GM12878 (cell line): ENCODE results near the gene GPR155. TPM values are rescaled to one million over a fixed set of nuclear protein-coding genes. Genes with fewer than 3 reads are reported as not detected.

ENCODE experiments used
- ATAC-seq: fragments of 200-7000 bp; cut with Tn5 transposase; 3 replicates; pipeline ENCODE4 v1.9.1; 2020; ENCODE audit warnings: mild to moderate bottlenecking, moderate library complexity
- BruUV-seq: library from RNA; stranded (reverse); fragments of 400-500 nt; replicated peaks from 2 replicates; lab custom pipeline; 2021; lab: Mats Ljungman, UMichigan
- CTCF ChIA-PET: fragments of 300-600 bp; sonication (Branson Sonifier 250); formaldehyde crosslinking; extraction: SDS; loops from one replicate; lab custom pipeline; 2021; ENCODE audit warnings: inconsistent platforms; lab: Yijun Ruan, JAX
- POLR2A ChIA-PET: fragments of 350-600 bp; formaldehyde crosslinking; extraction: SDS; loops from one replicate; lab custom pipeline; 2021; ENCODE audit warnings: inconsistent platforms; lab: Charles Lee
- RAD21 ChIA-PET: fragments of 300-600 bp; sonication (Branson Sonifier 250); formaldehyde crosslinking; loops from one replicate; lab custom pipeline; 2023; ENCODE audit warnings: antibody characterized with exemption; ENCODE audit not compliant: unreplicated experiment; lab: Charles Lee
- SMC1A ChIA-PET: fragments of 300-600 bp; sonication (Branson Sonifier 250); formaldehyde crosslinking; loops from one replicate; lab custom pipeline; 2023; ENCODE audit not compliant: unreplicated experiment, uncharacterized antibody; lab: Charles Lee
- DNase-seq: peaks from one replicate; pipeline ENCODE4 v3.0.0-alpha.2; 2011; ENCODE audit warnings: low read depth, low spot score
- FAIRE-seq: peaks from 3 replicates; lab custom pipeline; 2011; peaks lifted over from hg19 to GRCh38; lab: Jason Lieb, UNC
- H2AFZ ChIP-seq: 2 replicates; pipeline ENCODE4 v1.6.0; 2011; ENCODE audit warnings: low read depth, low read length, control low read depth; ENCODE audit not compliant: control insufficient read depth
- H3K27ac ChIP-seq: 2 replicates; pipeline ENCODE4 v1.5.1; 2011; ENCODE audit warnings: control low read depth; ENCODE audit not compliant: control insufficient read depth, insufficient read depth
- H3K27me3 ChIP-seq, 2 experiments: replicated peaks in 1 of 2; 2 replicates each; pipeline versions ENCODE4 v1.6.0 to v1.6.1; 2011; ENCODE audit warnings: low read length in 1 of 2; ENCODE audit not compliant: control insufficient read depth in 2 of 2, insufficient read depth in 2 of 2
- H3K36me3 ChIP-seq, 2 experiments: 2 replicates each; pipeline ENCODE4 v1.5.1; 2011; ENCODE audit warnings: low read length in 1 of 2; ENCODE audit not compliant: control insufficient read depth in 2 of 2, insufficient read depth in 2 of 2
- H3K4me1 ChIP-seq: 2 replicates; pipeline ENCODE4 v1.6.1; 2011; ENCODE audit warnings: mild to moderate bottlenecking, low read length, moderate library complexity, mixed read lengths; ENCODE audit not compliant: control insufficient read depth, insufficient read depth
- H3K4me2 ChIP-seq: 2 replicates; pipeline ENCODE4 v1.6.0; 2011; ENCODE audit warnings: control low read depth; ENCODE audit not compliant: control insufficient read depth, insufficient read depth
- H3K4me3 ChIP-seq: fragments of 200-600 bp; sonication (generic); 2 replicates; pipeline ENCODE4 v1.5.1; 2016
- H3K79me2 ChIP-seq: 2 replicates; pipeline ENCODE4 v1.6.0; 2011; ENCODE audit warnings: low read length; ENCODE audit not compliant: control insufficient read depth, insufficient read depth
- H3K9ac ChIP-seq: 2 replicates; pipeline ENCODE4 v1.8.0; 2011; ENCODE audit warnings: low read length, control low read depth, mixed read lengths; ENCODE audit not compliant: control insufficient read depth, insufficient read depth
- H3K9me3 ChIP-seq: replicated peaks from 3 replicates; pipeline ENCODE4 v1.5.1; 2011; ENCODE audit warnings: mild to moderate bottlenecking, low read length; ENCODE audit not compliant: control insufficient read depth, insufficient read depth
- H4K20me1 ChIP-seq: 2 replicates; pipeline ENCODE4 v1.6.0; 2011; ENCODE audit not compliant: control insufficient read depth, insufficient read depth
- BCL3 ChIP-seq: IDR thresholded peaks from 2 replicates; pipeline ENCODE4 v1.6.1; 2011; ENCODE audit warnings: borderline replicate concordance, low read depth, mild to moderate bottlenecking, moderate library complexity, low read length; ENCODE audit not compliant: insufficient read depth, poor library complexity, severe bottlenecking
- CHD1 ChIP-seq: IDR thresholded peaks from 2 replicates; pipeline ENCODE4 v1.6.1; 2012; ENCODE audit warnings: low read depth, low read length, improper control_type of control experiment
- IKZF2 ChIP-seq, 2 experiments: fragments of 450-650 bp; IDR thresholded peaks; 2 replicates each; pipeline ENCODE4 v1.6.1; 2017; ENCODE audit warnings: mild to moderate bottlenecking in 2 of 2, moderate library complexity in 2 of 2
- MEF2A ChIP-seq: IDR thresholded peaks from 2 replicates; pipeline ENCODE4 v1.6.1; 2011; ENCODE audit warnings: low read depth, mild to moderate bottlenecking, low read length, moderate library complexity; ENCODE audit not compliant: insufficient read depth
- PKNOX1 ChIP-seq: fragments of 450-650 bp; IDR thresholded peaks from 2 replicates; pipeline ENCODE4 v1.6.1; 2016; ENCODE audit warnings: mild to moderate bottlenecking
- PML ChIP-seq: IDR thresholded peaks from 2 replicates; pipeline ENCODE4 v1.6.1; 2012; ENCODE audit warnings: low read length, inconsistent platforms
- REST ChIP-seq: IDR thresholded peaks from 2 replicates; pipeline ENCODE4 v1.6.1; 2012; ENCODE audit warnings: mild to moderate bottlenecking, low read depth, low read length
- SMAD5 ChIP-seq: IDR thresholded peaks from 2 replicates; pipeline ENCODE4 v1.6.1; 2016; ENCODE audit warnings: antibody characterized with exemption, low read depth
- ZBTB33 ChIP-seq: fragments of 450-650 bp; IDR thresholded peaks from 2 replicates; pipeline ENCODE4 v1.6.1; 2017; ENCODE audit warnings: mild to moderate bottlenecking
- WGBS: methylation state at CpG from one replicate; pipeline ENCODE4 v1.1.6; 2016; ENCODE audit warnings: low lambda C conversion rate; ENCODE audit not compliant: insufficient replicate concordance, insufficient coverage; ENCODE audit errors: missing lambda C conversion rate; 5-methylcytosine and 5-hydroxymethylcytosine counted together
- in situ Hi-C: fragments of 300-500 bp; cut with MboI; formaldehyde crosslinking; loops from 9 replicates; pipeline ENCODE4 v1.14.3; 2018; ENCODE audit warnings: mixed read lengths
- intact Hi-C: fragments of 100-400 bp; cut with micrococcal nuclease; formaldehyde crosslinking; loops from one replicate; pipeline ENCODE4 v1.14.2; 2022; ENCODE audit not compliant: unreplicated experiment
- polyA plus RNA-seq, 11 experiments: library from polyadenylated mRNA; depleted of rRNA in 4 of 11; unstranded in 6 of 11; stranded (reverse) in 5 of 11; fragments of >200 nt; fragmentation: Nextera tagmentation in 4 of 11; fragmentation: Illumina TruSeq in 1 of 11; extraction: Ambion mirVana in 4 of 11; extraction: Trizol in 1 of 11; gene quantifications; 1 replicate in 1 of 11; 2 replicates in 10 of 11; pipeline versions ENCODE4 v1.2.1 to v1.2.3, GENCODE V29; 2011 to 2016; ENCODE audit warnings: inconsistent platforms in 2 of 11, missing spikeins in 2 of 11, low read depth in 1 of 11
- total RNA-seq, 4 experiments: library from RNA; depleted of rRNA in 3 of 4; stranded (reverse); fragments of >200 nt in 3 of 4; fragmentation: Illumina TruSeq in 1 of 4; extraction: Trizol in 1 of 4; gene quantifications; 2 replicates each; pipeline versions ENCODE4 v1.2.1 to v1.2.3, GENCODE V29; 2013 to 2021

Gene GPR155
- total and polyA plus RNA-seq, 10 of the 15 experiments (the other 5 are each of a cell fraction or from before 2014, with no cell fraction given) = 0.53 to 3.0 (median 1.5) TPM

- Histone ChIP-seq H3K27ac (no peak overlapping the region), H3K27me3 (no peaks in the 10 kb centered on the region), H3K36me3 (no peaks in the 10 kb centered on the region), H2AFZ (no peak overlapping the region), H3K4me3 (no peak overlapping the region), H3K4me2 (no peak overlapping the region), H3K9ac (no peak overlapping the region), H3K4me1 (no peaks in the 10 kb centered on the region), H3K9me3 (no peaks in the 10 kb centered on the region), H4K20me1 (no peaks in the 10 kb centered on the region), H3K79me2 (no peaks in the 10 kb centered on the region)
- FAIRE-seq (no peak), DNase-seq (no peak), ATAC-seq (no peak)
- WGBS = 97% methylated on average over 2 of the region's 2 CpGs
- TF ChIP-seq ZBTB33 (no peak), PKNOX1 (no peak), CHD1 (no peak), MEF2A (no peak)
- ChIA-PET RAD21 (no interaction called here), POLR2A (no interaction called here), CTCF (no interaction called here), SMC1A (no interaction called here)
- BruUV-seq = no TSS peak
- in situ Hi-C loops (no loop called here), intact Hi-C loops (loop anchor here (10.0 kb wide), 1 partner anchor 1035 kb away; no protein-coding TSS in a partner anchor)
Measured at GRCh38 chr2:174439950-174440349, 46.9 kb downstream of the GPR155 start.

- ATAC-seq = no peak
- H3K79me2 ChIP-seq = no peaks in the 10 kb centered on the region
- H3K36me3 ChIP-seq = no peaks in the 10 kb centered on the region
- ChIA-PET RAD21 (no interaction called here), CTCF (no interaction called here), POLR2A (no interaction called here), SMC1A (no interaction called here)
- in situ Hi-C loops (no loop called here), intact Hi-C loops (no loop called here)
- no peaks in the 10 kb centered on the region for H4K20me1 ChIP-seq
- H3K27me3 ChIP-seq = no peaks in the 10 kb centered on the region
- no peak overlapping the region for H3K4me3 ChIP-seq
- no peak overlapping the region for H3K27ac ChIP-seq
- no peak overlapping the region for H2AFZ ChIP-seq
- H3K9ac ChIP-seq = no peak overlapping the region
- WGBS = 92% methylated on average over 2 of the region's 2 CpGs
- no peak overlapping the region for H3K4me2 ChIP-seq
- H3K9me3 ChIP-seq = no peaks in the 10 kb centered on the region
- BruUV-seq = no TSS peak
- no peaks in the 10 kb centered on the region for H3K4me1 ChIP-seq
- no peak for FAIRE-seq
- DNase-seq = no peak
- TF ChIP-seq IKZF2 (IDR thresholded peaks at IDR 0.05) (no peak), PML (no peak), BCL3 (no peak), REST (no peak), SMAD5 (no peak)
Measured at GRCh38 chr2:174439323-174439722, 47.5 kb downstream of the GPR155 start.
